ENCODE measurements around the gene MAPK14.
"Not testable (repeated sequence)": the region's sequence is repeated elsewhere in the genome, so short reads cannot be mapped to it uniquely, and the experiment has no call there.

Gene MAPK14

GRCh38 chr6:36029464-36029863 lies 1.9 kb downstream of the MAPK14 start:
- peak; percentile 79 for DNase-seq
- Histone ChIP-seq H2BK12ac (ENCODE audit: low read length in 2 of 2) (no peak overlapping the region), H3K79me1 (replicated peaks; ENCODE audit: low read length, poor library complexity, severe bottlenecking) (no peaks in the 10 kb centered on the region), H3K23ac (ENCODE audit: low read length in 2 of 2) (no peak overlapping the region), H2AFZ (ENCODE audit: low read depth, low read length) (no peak overlapping the region), H3K4ac (ENCODE audit: low read depth in 1 of 2, low read length in 2 of 2) (no peak overlapping the region), H4K8ac (ENCODE audit: low read length) (no peak overlapping the region), H3K18ac (ENCODE audit: low read depth in 1 of 2, low read length in 2 of 2) (no peak overlapping the region), H3K14ac (ENCODE audit: low read length in 2 of 2) (no peak overlapping the region), H4K91ac (ENCODE audit: low read length) (no peak overlapping the region), H2BK120ac (ENCODE audit: low read depth, low read length) (no peak overlapping the region), H3K27me3 (ENCODE audit: control insufficient read depth in 1 of 2, insufficient read depth in 1 of 2, low read length in 2 of 2) (no peaks in the 10 kb centered on the region), H3K4me1 (ENCODE audit: control insufficient read depth, insufficient read depth, low read depth, low read length) (peaks cover 2% of the 10 kb centered on the region), H2BK15ac (ENCODE audit: low read depth, poor library complexity, severe bottlenecking) (no peak overlapping the region), H3K4me2 (ENCODE audit: low read length, poor library complexity, severe bottlenecking) (peak overlapping the region; percentile 65), H3K9ac (ENCODE audit: low read length) (peak overlapping the region; percentile 97), H3K36me3 (ENCODE audit: control insufficient read depth in 1 of 2, insufficient read depth in 2 of 2, low read depth in 1 of 2, low read length in 2 of 2) (no peaks in the 10 kb centered on the region), H2BK5ac (ENCODE audit: low read depth, low read length, poor library complexity, severe bottlenecking) (no peak overlapping the region), H3K4me3 (ENCODE audit: insufficient read depth in 1 of 2, low read depth in 1 of 2, low read length in 2 of 2) (peak overlapping the region in 1 of 2 experiments; percentile 99), H2AK5ac (ENCODE audit: low read length, severe bottlenecking) (no peak overlapping the region), H3K9me3 (ENCODE audit: control insufficient read depth, low read length) (no peaks in the 10 kb centered on the region), H3K27ac (ENCODE audit: low read length, poor library complexity, severe bottlenecking) (no peak overlapping the region)
- WGBS, result 41% methylated on average over 5 of the region's 6 CpGs

DNA sequence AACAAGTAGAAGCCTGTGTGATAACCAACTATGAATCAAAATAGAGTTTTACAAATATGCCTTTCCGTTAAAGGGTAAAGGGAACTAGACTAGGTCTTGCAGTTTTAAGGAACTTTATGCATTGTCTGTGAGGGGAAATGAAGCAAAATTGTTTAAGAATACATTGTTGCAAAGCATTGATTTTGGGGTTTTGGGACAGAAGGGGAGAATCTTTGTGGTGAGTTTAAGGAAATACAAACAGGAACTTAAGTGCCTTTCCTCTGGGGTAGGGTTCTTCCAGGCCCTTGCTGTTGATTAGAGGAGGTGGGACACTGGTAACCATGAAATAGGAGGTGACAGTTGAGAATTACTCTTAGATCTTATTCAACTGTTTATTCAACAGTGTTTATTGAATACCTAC lies 4.7 kb downstream of the MAPK14 start:
- H3K4me1 ChIP-seq (ENCODE audit: control insufficient read depth, insufficient read depth, low read depth, low read length), result peaks cover 1% of the 10 kb centered on the region
- H3K27me3 ChIP-seq (ENCODE audit: control insufficient read depth in 1 of 2, insufficient read depth in 1 of 2, low read length in 2 of 2), result no peaks in the 10 kb centered on the region
- H3K4ac ChIP-seq (ENCODE audit: low read depth in 1 of 2, low read length in 2 of 2), result no peak overlapping the region
- no peak overlapping the region for H2BK120ac ChIP-seq (ENCODE audit: low read depth, low read length)
- no peaks in the 10 kb centered on the region for H3K79me1 ChIP-seq (replicated peaks; ENCODE audit: low read length, poor library complexity, severe bottlenecking)
- no peak overlapping the region for H2BK5ac ChIP-seq (ENCODE audit: low read depth, low read length, poor library complexity, severe bottlenecking)
- no peak overlapping the region for H4K8ac ChIP-seq (ENCODE audit: low read length)
- no peak overlapping the region for H2BK12ac ChIP-seq (ENCODE audit: low read length in 2 of 2)
- H3K9me3 ChIP-seq (ENCODE audit: control insufficient read depth, low read length), result no peaks in the 10 kb centered on the region
- no peak overlapping the region for H3K14ac ChIP-seq (ENCODE audit: low read length in 2 of 2)
- H2AK5ac ChIP-seq (ENCODE audit: low read length, severe bottlenecking), result no peak overlapping the region
- H3K18ac ChIP-seq (ENCODE audit: low read depth in 1 of 2, low read length in 2 of 2), result no peak overlapping the region
- H3K36me3 ChIP-seq (ENCODE audit: control insufficient read depth in 1 of 2, insufficient read depth in 2 of 2, low read depth in 1 of 2, low read length in 2 of 2), result peaks cover 0 to under 1% of the 10 kb centered on the region in 2 experiments
- H2BK15ac ChIP-seq (ENCODE audit: low read depth, poor library complexity, severe bottlenecking), result no peak overlapping the region
- no peak overlapping the region for H4K91ac ChIP-seq (ENCODE audit: low read length)
- H3K27ac ChIP-seq (ENCODE audit: low read length, poor library complexity, severe bottlenecking), result no peak overlapping the region
- WGBS, result 98% methylated on average over 1 of the region's 1 CpG
- H3K23ac ChIP-seq (ENCODE audit: low read length in 2 of 2), result no peak overlapping the region
- no peak overlapping the region for H2AFZ ChIP-seq (ENCODE audit: low read depth, low read length)
- H3K9ac ChIP-seq (ENCODE audit: low read length), result no peak overlapping the region
- DNase-seq, result no peak
- H3K4me3 ChIP-seq (ENCODE audit: insufficient read depth in 1 of 2, low read depth in 1 of 2, low read length in 2 of 2), result no peak overlapping the region
- no peak overlapping the region for H3K4me2 ChIP-seq (ENCODE audit: low read length, poor library complexity, severe bottlenecking)

- not testable (repeated sequence) for H3K23ac ChIP-seq (ENCODE audit: low read length in 2 of 2); H3K4ac ChIP-seq (ENCODE audit: low read depth in 1 of 2, low read length in 2 of 2); H3K4me3 ChIP-seq (ENCODE audit: insufficient read depth in 1 of 2, low read depth in 1 of 2, low read length in 2 of 2); H2BK5ac ChIP-seq (ENCODE audit: low read depth, low read length, poor library complexity, severe bottlenecking); H2BK15ac ChIP-seq (ENCODE audit: low read depth, poor library complexity, severe bottlenecking); H3K36me3 ChIP-seq (ENCODE audit: control insufficient read depth in 1 of 2, insufficient read depth in 2 of 2, low read depth in 1 of 2, low read length in 2 of 2); H3K9me3 ChIP-seq (ENCODE audit: control insufficient read depth, low read length); H4K8ac ChIP-seq (ENCODE audit: low read length); H2BK12ac ChIP-seq (ENCODE audit: low read length in 2 of 2); H3K27ac ChIP-seq (ENCODE audit: low read length, poor library complexity, severe bottlenecking); H3K14ac ChIP-seq (ENCODE audit: low read length in 2 of 2); H3K27me3 ChIP-seq (ENCODE audit: control insufficient read depth in 1 of 2, insufficient read depth in 1 of 2, low read length in 2 of 2); H3K18ac ChIP-seq (ENCODE audit: low read depth in 1 of 2, low read length in 2 of 2); H4K91ac ChIP-seq (ENCODE audit: low read length); H3K4me2 ChIP-seq (ENCODE audit: low read length, poor library complexity, severe bottlenecking); H2AFZ ChIP-seq (ENCODE audit: low read depth, low read length); H3K79me1 ChIP-seq (replicated peaks; ENCODE audit: low read length, poor library complexity, severe bottlenecking); H3K9ac ChIP-seq (ENCODE audit: low read length); H2BK120ac ChIP-seq (ENCODE audit: low read depth, low read length); DNase-seq; H3K4me1 ChIP-seq (ENCODE audit: control insufficient read depth, insufficient read depth, low read depth, low read length); H2AK5ac ChIP-seq (ENCODE audit: low read length, severe bottlenecking)
- WGBS, result 98% methylated on average over 9 of the region's 10 CpGs
These were observed 5.5 kb downstream of the MAPK14 start for GRCh38 chr6:36033144-36033543.

- H3K9ac ChIP-seq (ENCODE audit: low read length), result no peak overlapping the region
- no peak overlapping the region for H2BK120ac ChIP-seq (ENCODE audit: low read depth, low read length)
- peak; percentile 67 for DNase-seq
- no peak overlapping the region for H3K23ac ChIP-seq (ENCODE audit: low read length in 2 of 2)
- no peak overlapping the region for H3K4me3 ChIP-seq (ENCODE audit: insufficient read depth in 1 of 2, low read depth in 1 of 2, low read length in 2 of 2)
- H2AK5ac ChIP-seq (ENCODE audit: low read length, severe bottlenecking), result no peak overlapping the region
- no peak overlapping the region for H3K4me2 ChIP-seq (ENCODE audit: low read length, poor library complexity, severe bottlenecking)
- no peak overlapping the region for H2AFZ ChIP-seq (ENCODE audit: low read depth, low read length)
- H3K18ac ChIP-seq (ENCODE audit: low read depth in 1 of 2, low read length in 2 of 2), result no peak overlapping the region
- H3K4ac ChIP-seq (ENCODE audit: low read depth in 1 of 2, low read length in 2 of 2), result no peak overlapping the region
- H3K4me1 ChIP-seq (ENCODE audit: control insufficient read depth, insufficient read depth, low read depth, low read length), result peaks cover 3% of the 10 kb centered on the region
- 100% methylated on average over 2 of the region's 3 CpGs for WGBS
- H2BK15ac ChIP-seq (ENCODE audit: low read depth, poor library complexity, severe bottlenecking), result no peak overlapping the region
- no peak overlapping the region for H3K14ac ChIP-seq (ENCODE audit: low read length in 2 of 2)
- H3K27ac ChIP-seq (ENCODE audit: low read length, poor library complexity, severe bottlenecking), result no peak overlapping the region
- no peak overlapping the region for H2BK12ac ChIP-seq (ENCODE audit: low read length in 2 of 2)
- no peaks in the 10 kb centered on the region for H3K9me3 ChIP-seq (ENCODE audit: control insufficient read depth, low read length)
- H3K79me1 ChIP-seq (replicated peaks; ENCODE audit: low read length, poor library complexity, severe bottlenecking), result peaks cover 2% of the 10 kb centered on the region
- no peak overlapping the region for H4K8ac ChIP-seq (ENCODE audit: low read length)
- H2BK5ac ChIP-seq (ENCODE audit: low read depth, low read length, poor library complexity, severe bottlenecking), result no peak overlapping the region
- H3K36me3 ChIP-seq (ENCODE audit: control insufficient read depth in 1 of 2, insufficient read depth in 2 of 2, low read depth in 1 of 2, low read length in 2 of 2), result peaks cover 0 to 3% of the 10 kb centered on the region in 2 experiments
- H4K91ac ChIP-seq (ENCODE audit: low read length), result no peak overlapping the region
- H3K27me3 ChIP-seq (ENCODE audit: control insufficient read depth in 1 of 2, insufficient read depth in 1 of 2, low read length in 2 of 2), result no peaks in the 10 kb centered on the region
These were observed 6.3 kb downstream of the MAPK14 start for GRCh38 chr6:36033935-36034334.

Data from mesenchymal stem cell (in vitro differentiated cells and primary cell).